Mesenchymal stem cell (in vitro differentiated cells and primary cell): Measurements from ENCODE around the gene TNFRSF8.

ENCODE experiments used
- DNase-seq: peaks from one replicate; pipeline ENCODE4 v3.0.0-alpha.2; 2013
- H2AFZ ChIP-seq: one replicate; pipeline ENCODE4 v1.6.1; 2013; ENCODE audit warnings: low read depth, mild to moderate bottlenecking, control low read depth, inconsistent platforms, low read length, moderate library complexity
- H2AK5ac ChIP-seq: 2 replicates; pipeline ENCODE4 v1.6.1; 2013; ENCODE audit warnings: low read length, moderate library complexity, mild to moderate bottlenecking, inconsistent platforms; ENCODE audit not compliant: severe bottlenecking
- H2BK120ac ChIP-seq: one replicate; pipeline ENCODE4 v1.6.1; 2013; ENCODE audit warnings: low read depth, mild to moderate bottlenecking, inconsistent platforms, low read length, moderate library complexity
- H2BK12ac ChIP-seq, 2 experiments: one replicate each; pipeline ENCODE4 v1.6.1; 2013; ENCODE audit warnings: inconsistent platforms in 2 of 2, low read length in 2 of 2, mild to moderate bottlenecking in 2 of 2, moderate library complexity in 2 of 2, control low read depth in 1 of 2
- H2BK15ac ChIP-seq: one replicate; pipeline ENCODE4 v1.6.1; 2013; ENCODE audit warnings: mild to moderate bottlenecking, low read depth, inconsistent platforms; ENCODE audit not compliant: poor library complexity, severe bottlenecking
- H2BK5ac ChIP-seq: 2 replicates; pipeline ENCODE4 v1.6.1; 2013; ENCODE audit warnings: low read depth, mild to moderate bottlenecking, low read length, control low read depth, inconsistent platforms; ENCODE audit not compliant: poor library complexity, severe bottlenecking
- H3K14ac ChIP-seq, 2 experiments: one replicate each; pipeline ENCODE4 v1.6.1; 2013; ENCODE audit warnings: inconsistent platforms in 2 of 2, low read length in 2 of 2, control low read depth in 1 of 2, mild to moderate bottlenecking in 1 of 2, moderate library complexity in 1 of 2
- H3K18ac ChIP-seq, 2 experiments: one replicate each; pipeline ENCODE4 v1.6.1; 2013; ENCODE audit warnings: inconsistent platforms in 2 of 2, low read length in 2 of 2, control low read depth in 1 of 2, low read depth in 1 of 2, mild to moderate bottlenecking in 1 of 2
- H3K23ac ChIP-seq, 2 experiments: one replicate each; pipeline ENCODE4 v1.6.1; 2013; ENCODE audit warnings: inconsistent platforms in 2 of 2, low read length in 2 of 2, mild to moderate bottlenecking in 2 of 2, moderate library complexity in 2 of 2, control low read depth in 1 of 2
- H3K27ac ChIP-seq: 2 replicates; pipeline ENCODE4 v1.5.1; 2013; ENCODE audit warnings: mild to moderate bottlenecking, moderate library complexity, low read length, control low read depth, inconsistent platforms; ENCODE audit not compliant: poor library complexity, severe bottlenecking
- H3K27me3 ChIP-seq, 2 experiments: 2 replicates each; pipeline versions ENCODE4 v1.6.1 to v1.7.0; 2013; ENCODE audit warnings: low read length in 2 of 2, mild to moderate bottlenecking in 2 of 2, moderate library complexity in 2 of 2, control low read depth in 1 of 2, inconsistent platforms in 1 of 2; ENCODE audit not compliant: control insufficient read depth in 1 of 2, insufficient read depth in 1 of 2
- H3K36me3 ChIP-seq, 2 experiments: 2 replicates each; pipeline versions ENCODE4 v1.6.1 to v1.7.0; 2013; ENCODE audit warnings: low read length in 2 of 2, control low read depth in 1 of 2, inconsistent platforms in 1 of 2, low read depth in 1 of 2, mild to moderate bottlenecking in 1 of 2; ENCODE audit not compliant: insufficient read depth in 2 of 2, control insufficient read depth in 1 of 2
- H3K4ac ChIP-seq, 2 experiments: one replicate each; pipeline ENCODE4 v1.6.1; 2013; ENCODE audit warnings: inconsistent platforms in 2 of 2, low read length in 2 of 2, mild to moderate bottlenecking in 2 of 2, moderate library complexity in 2 of 2, control low read depth in 1 of 2, low read depth in 1 of 2
- H3K4me1 ChIP-seq: 2 replicates; pipeline ENCODE4 v1.6.1; 2013; ENCODE audit warnings: low read depth, low read length, control low read depth; ENCODE audit not compliant: control insufficient read depth, insufficient read depth
- H3K4me2 ChIP-seq: 2 replicates; pipeline ENCODE4 v1.6.1; 2013; ENCODE audit warnings: low read length, mild to moderate bottlenecking, inconsistent platforms; ENCODE audit not compliant: poor library complexity, severe bottlenecking
- H3K4me3 ChIP-seq, 2 experiments: 2 replicates each; pipeline versions ENCODE4 v1.5.1 to v1.7.0; 2013; ENCODE audit warnings: low read length in 2 of 2, mild to moderate bottlenecking in 2 of 2, control low read depth in 1 of 2, low read depth in 1 of 2; ENCODE audit not compliant: insufficient read depth in 1 of 2
- H3K79me1 ChIP-seq: replicated peaks from 2 replicates; pipeline ENCODE4 v1.6.1; 2013; ENCODE audit warnings: mild to moderate bottlenecking, control low read depth, low read length, inconsistent platforms; ENCODE audit not compliant: poor library complexity, severe bottlenecking
- H3K9ac ChIP-seq: 2 replicates; pipeline ENCODE4 v1.7.0; 2013; ENCODE audit warnings: mild to moderate bottlenecking, low read length, moderate library complexity
- H3K9me3 ChIP-seq: 2 replicates; pipeline ENCODE4 v1.7.0; 2013; ENCODE audit warnings: mild to moderate bottlenecking, low read length; ENCODE audit not compliant: control insufficient read depth
- H4K8ac ChIP-seq: one replicate; pipeline ENCODE4 v1.6.1; 2013; ENCODE audit warnings: inconsistent platforms, mild to moderate bottlenecking, low read length, moderate library complexity
- H4K91ac ChIP-seq: one replicate; pipeline ENCODE4 v1.6.1; 2013; ENCODE audit warnings: mild to moderate bottlenecking, low read length, inconsistent platforms
- WGBS: methylation state at CpG from one replicate; pipeline ENCODE4 v1.1.7; 2013; ENCODE audit warnings: mixed read lengths; 5-methylcytosine and 5-hydroxymethylcytosine counted together

Gene TNFRSF8

DNA sequence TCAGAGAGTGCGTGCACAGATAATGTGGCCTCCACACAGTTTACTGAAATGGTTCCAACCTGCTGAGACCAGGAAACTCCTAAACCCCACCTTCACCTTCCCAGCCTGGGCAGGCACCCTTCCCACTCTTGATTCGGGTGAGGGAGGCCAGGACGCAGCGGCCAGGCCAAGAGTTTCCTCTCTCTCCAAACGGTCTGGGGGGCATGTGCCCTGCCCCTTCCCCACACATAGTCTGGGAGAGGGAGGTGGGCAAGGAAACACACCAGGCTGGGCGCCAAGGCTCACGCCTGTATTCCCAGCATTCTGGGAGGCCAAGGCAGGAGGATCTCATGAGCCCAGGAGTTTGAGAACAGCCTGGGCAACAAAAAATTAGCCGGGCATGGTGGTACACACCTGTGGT lies 9.6 kb downstream of the TNFRSF8 start:
- Histone ChIP-seq H2BK120ac (no peak overlapping the region), H3K27ac (no peak overlapping the region), H2BK12ac (no peak overlapping the region), H3K4me2 (no peak overlapping the region), H3K14ac (no peak overlapping the region), H3K23ac (no peak overlapping the region), H3K27me3 (peaks cover 15 to 37% of the 10 kb centered on the region in 2 experiments), H3K9me3 (peaks cover 7% of the 10 kb centered on the region), H2BK15ac (no peak overlapping the region), H3K4me3 (no peak overlapping the region), H4K91ac (no peak overlapping the region), H3K79me1 (no peaks in the 10 kb centered on the region), H2BK5ac (no peak overlapping the region), H2AK5ac (no peak overlapping the region), H3K4me1 (peaks cover 4% of the 10 kb centered on the region), H3K18ac (no peak overlapping the region), H3K36me3 (no peaks in the 10 kb centered on the region), H4K8ac (no peak overlapping the region), H3K9ac (no peak overlapping the region), H2AFZ (no peak overlapping the region), H3K4ac (no peak overlapping the region)
- DNase-seq = no peak
- WGBS = 90% methylated on average over 8 of the region's 8 CpGs

DNA sequence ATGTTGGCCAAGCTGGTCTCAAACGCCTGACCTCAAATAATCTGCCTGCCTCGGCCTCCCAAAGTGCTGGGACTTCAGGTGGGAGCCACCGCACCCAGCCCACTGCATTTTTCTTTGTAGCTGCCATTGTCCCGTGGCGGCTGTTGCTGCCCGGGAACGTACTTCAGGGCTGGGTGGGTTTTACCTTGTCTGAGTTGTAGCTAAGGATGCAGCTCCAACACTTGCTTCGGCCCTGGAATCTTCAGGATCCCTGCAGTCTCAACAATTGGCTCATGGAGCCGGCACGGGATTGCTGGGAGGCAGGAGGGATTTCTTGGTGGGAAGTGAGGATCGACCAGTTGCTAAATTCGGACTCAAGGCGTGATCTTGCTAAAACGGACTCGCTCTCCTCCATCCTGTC lies 10.7 kb downstream of the TNFRSF8 start:
- 87% methylated on average over 15 of the region's 15 CpGs for WGBS
- H2BK120ac ChIP-seq = no peak overlapping the region
- H3K23ac ChIP-seq = no peak overlapping the region
- H3K79me1 ChIP-seq = no peaks in the 10 kb centered on the region
- H2AFZ ChIP-seq = no peak overlapping the region
- peaks cover 25 to 47% of the 10 kb centered on the region in 2 experiments for H3K27me3 ChIP-seq
- H3K4me3 ChIP-seq = no peak overlapping the region
- no peak overlapping the region for H3K4me2 ChIP-seq
- H4K91ac ChIP-seq = no peak overlapping the region
- peaks cover 7% of the 10 kb centered on the region for H3K9me3 ChIP-seq
- no peak overlapping the region for H3K27ac ChIP-seq
- H3K4ac ChIP-seq = no peak overlapping the region
- H3K9ac ChIP-seq = no peak overlapping the region
- H3K18ac ChIP-seq = no peak overlapping the region
- no peak overlapping the region for H2BK12ac ChIP-seq
- no peak overlapping the region for H2AK5ac ChIP-seq
- H3K36me3 ChIP-seq = no peaks in the 10 kb centered on the region
- H2BK5ac ChIP-seq = no peak overlapping the region
- H4K8ac ChIP-seq = no peak overlapping the region
- H2BK15ac ChIP-seq = no peak overlapping the region
- DNase-seq = no peak
- no peak overlapping the region for H3K14ac ChIP-seq
- H3K4me1 ChIP-seq = peaks cover 2% of the 10 kb centered on the region

GRCh38 chr1:12075195-12076114 lies 12.4 kb downstream of the TNFRSF8 start:
- Histone ChIP-seq H3K4ac (no peak overlapping the region), H3K4me3 (no peak overlapping the region), H3K9ac (peak overlapping the region; percentile 82), H3K4me2 (no peak overlapping the region), H2BK5ac (no peak overlapping the region), H3K14ac (no peak overlapping the region), H3K36me3 (no peaks in the 10 kb centered on the region), H2BK15ac (no peak overlapping the region), H4K91ac (no peak overlapping the region), H3K18ac (no peak overlapping the region), H2AFZ (no peak overlapping the region), H2AK5ac (no peak overlapping the region), H2BK120ac (no peak overlapping the region), H3K27me3 (peaks cover 31 to 36% of the 10 kb centered on the region in 2 experiments), H3K9me3 (peaks cover 7% of the 10 kb centered on the region), H3K4me1 (peaks cover 3% of the 10 kb centered on the region), H2BK12ac (no peak overlapping the region), H3K79me1 (no peaks in the 10 kb centered on the region), H3K27ac (no peak overlapping the region), H4K8ac (no peak overlapping the region), H3K23ac (no peak overlapping the region)
- DNase-seq = peak; percentile 52
- WGBS = 67% methylated on average over 19 of the region's 19 CpGs

- H2BK5ac ChIP-seq = no peak overlapping the region
- no peak overlapping the region for H3K9ac ChIP-seq
- no peak overlapping the region for H2BK15ac ChIP-seq
- no peak overlapping the region for H3K4ac ChIP-seq
- no peak overlapping the region for H4K8ac ChIP-seq
- H3K4me3 ChIP-seq = no peak overlapping the region
- H2BK12ac ChIP-seq = no peak overlapping the region
- H2AFZ ChIP-seq = no peak overlapping the region
- 89% methylated on average over 9 of the region's 9 CpGs for whole genome bisulfite sequencing
- H3K23ac ChIP-seq = no peak overlapping the region
- peaks cover 26 to 28% of the 10 kb centered on the region in 2 experiments for H3K27me3 ChIP-seq
- H2BK120ac ChIP-seq = no peak overlapping the region
- no peak overlapping the region for H3K14ac ChIP-seq
- no peak overlapping the region for H3K18ac ChIP-seq
- no peak overlapping the region for H3K4me2 ChIP-seq
- H2AK5ac ChIP-seq = no peak overlapping the region
- no peak overlapping the region for H4K91ac ChIP-seq
- H3K4me1 ChIP-seq = peaks cover 3% of the 10 kb centered on the region
- no peak for DNase-seq
- H3K79me1 ChIP-seq = no peaks in the 10 kb centered on the region
- H3K36me3 ChIP-seq = no peaks in the 10 kb centered on the region
- peaks cover 7% of the 10 kb centered on the region for H3K9me3 ChIP-seq
- no peak overlapping the region for H3K27ac ChIP-seq
These were observed 13.4 kb downstream of the TNFRSF8 start for GRCh38 chr1:12076425-12077005.
